ENCODE results near the gene TXNDC16. TPM values are rescaled to one million over a fixed set of nuclear protein-coding genes. Genes with fewer than 3 reads are reported as not detected.
"Not testable (repeated sequence)": the region's sequence is repeated elsewhere in the genome, so short reads cannot be mapped to it uniquely, and the experiment has no call there.

The TXNDC16 gene
- total and polyA plus RNA-seq, 8 donors = 1.4 to 30.3 (median 5.1) TPM

- Histone ChIP-seq H3K27ac (no peak overlapping the region), H3K36me3 (peaks cover 0 to 44% (median 21%) of the 10 kb centered on the region in 4 donors), H3K9me3 (peaks cover 0 to 11% (median 5%) of the 10 kb centered on the region in 4 donors), H3K4me1 (no peaks in the 10 kb centered on the region), H3K4me3 (no peak overlapping the region), H3K27me3 (no peaks in the 10 kb centered on the region)
- intact Hi-C loops (cut with DNase I; ENCODE audit: low total_unique reads) = loop anchor here (5.0 kb wide), 1 partner anchor 176 kb away; no protein-coding TSS in a partner anchor
- DNase-seq = peak in 1 of 2 donors; percentile 69
- no peak for TF ChIP-seq POLR2A (IDR thresholded peaks at IDR 0.05)
- TF ChIP-seq CTCF (IDR thresholded peaks at IDR 0.05) = peak in 3 of 7 experiments; percentile 23 to 49 (median 33)
- 0 to 22% (median 9%) methylated on average over 1 of the region's 1 CpG for WGBS, 5 donors
Measured at GRCh38 chr14:52473557-52473956, 78.7 kb downstream of the TXNDC16 start.

GRCh38 chr14:52472728-52473127 lies 79.6 kb downstream of the TXNDC16 start:
- 89 to 94% (median 92%) methylated on average over 6 of the region's 6 CpGs for WGBS, 5 donors
- intact Hi-C loops (cut with DNase I; ENCODE audit: low total_unique reads) = loop anchor here (5.0 kb wide), 1 partner anchor 175 kb away; no protein-coding TSS in a partner anchor
- DNase-seq = no peak
- no peaks in the 10 kb centered on the region for H3K4me1 ChIP-seq
- no peaks in the 10 kb centered on the region for H3K27me3 ChIP-seq
- TF ChIP-seq POLR2AphosphoS5 (IDR thresholded peaks at IDR 0.05) = no peak
- TF ChIP-seq EP300 (IDR thresholded peaks at IDR 0.05) = no peak
- TF ChIP-seq POLR2A (IDR thresholded peaks at IDR 0.05) = no peak
- TF ChIP-seq CTCF (IDR thresholded peaks at IDR 0.05) = no peak
- H3K36me3 ChIP-seq = peaks cover 0 to 45% (median 21%) of the 10 kb centered on the region in 4 donors
- no peak overlapping the region for H3K4me3 ChIP-seq
- H3K9me3 ChIP-seq = peaks cover 0 to 11% (median 5%) of the 10 kb centered on the region in 4 donors
- H3K27ac ChIP-seq = no peak overlapping the region

GRCh38 chr14:52472251-52472650 lies 80.1 kb downstream of the TXNDC16 start:
- H3K4me1 ChIP-seq, H3K27ac ChIP-seq, DNase-seq, H3K27me3 ChIP-seq, H3K9me3 ChIP-seq, H3K4me3 ChIP-seq: not testable (repeated sequence)
- H3K36me3 ChIP-seq = peaks cover 0 to 45% (median 21%) of the 10 kb centered on the region in 4 donors
- intact Hi-C loops (cut with DNase I; ENCODE audit: low total_unique reads) = loop anchor here (5.0 kb wide), 1 partner anchor 175 kb away; no protein-coding TSS in a partner anchor
- 89 to 97% (median 95%) methylated on average over 13 of the region's 13 CpGs for WGBS, 5 donors

GRCh38 chr14:52467515-52468266 lies 84.6 kb downstream of the TXNDC16 start:
- Histone ChIP-seq H3K36me3 (peaks cover 0 to 16% (median 8%) of the 10 kb centered on the region in 4 donors), H3K27ac (no peak overlapping the region), H3K27me3 (no peaks in the 10 kb centered on the region), H3K4me1 (no peaks in the 10 kb centered on the region), H3K9me3 (no peaks in the 10 kb centered on the region), H3K4me3 (no peak overlapping the region)
- intact Hi-C loops (cut with DNase I; ENCODE audit: low total_unique reads) = no loop called here
- DNase-seq = no peak
- WGBS, 5 donors = 82 to 90% (median 89%) methylated on average over 7 of the region's 7 CpGs
- TF ChIP-seq CTCF (IDR thresholded peaks at IDR 0.05) (no peak), POLR2AphosphoS5 (IDR thresholded peaks at IDR 0.05) (no peak), POLR2A (IDR thresholded peaks at IDR 0.05) (no peak), EP300 (IDR thresholded peaks at IDR 0.05) (no peak)

GRCh38 chr14:52464175-52464574 lies 88.1 kb downstream of the TXNDC16 start:
- Histone ChIP-seq H3K4me3 (no peak overlapping the region), H3K27me3 (no peaks in the 10 kb centered on the region), H3K36me3 (peaks cover 0 to 23% (median 14%) of the 10 kb centered on the region in 4 donors), H3K4me1 (no peaks in the 10 kb centered on the region), H3K27ac (no peak overlapping the region), H3K9me3 (peaks cover 0 to 11% (median 3%) of the 10 kb centered on the region in 4 donors)
- intact Hi-C loops (cut with DNase I; ENCODE audit: low total_unique reads) = no loop called here
- TF ChIP-seq POLR2AphosphoS5 (IDR thresholded peaks at IDR 0.05) = no peak
- TF ChIP-seq POLR2A (IDR thresholded peaks at IDR 0.05) = no peak
- no peak for TF ChIP-seq EP300 (IDR thresholded peaks at IDR 0.05)
- TF ChIP-seq CTCF (IDR thresholded peaks at IDR 0.05) = no peak
- 92 to 98% (median 93%) methylated on average over 4 of the region's 4 CpGs for WGBS, 5 donors
- DNase-seq = no peak

Data from stomach (tissue), 9 donors.